GM12873 (cell line): Measurements from ENCODE around the gene STX18.

Experiments used
- TF ChIP-seq, protein P1 (sequence below): IDR thresholded peaks from 2 replicates; pipeline ENCODE4 v1.5.1; 2012; ENCODE audit warnings: low read depth, mild to moderate bottlenecking, moderate library complexity, low read length, control low read depth; ENCODE audit not compliant: insufficient read depth; ENCODE audit errors: missing control alignments

The STX18 gene

DNA sequence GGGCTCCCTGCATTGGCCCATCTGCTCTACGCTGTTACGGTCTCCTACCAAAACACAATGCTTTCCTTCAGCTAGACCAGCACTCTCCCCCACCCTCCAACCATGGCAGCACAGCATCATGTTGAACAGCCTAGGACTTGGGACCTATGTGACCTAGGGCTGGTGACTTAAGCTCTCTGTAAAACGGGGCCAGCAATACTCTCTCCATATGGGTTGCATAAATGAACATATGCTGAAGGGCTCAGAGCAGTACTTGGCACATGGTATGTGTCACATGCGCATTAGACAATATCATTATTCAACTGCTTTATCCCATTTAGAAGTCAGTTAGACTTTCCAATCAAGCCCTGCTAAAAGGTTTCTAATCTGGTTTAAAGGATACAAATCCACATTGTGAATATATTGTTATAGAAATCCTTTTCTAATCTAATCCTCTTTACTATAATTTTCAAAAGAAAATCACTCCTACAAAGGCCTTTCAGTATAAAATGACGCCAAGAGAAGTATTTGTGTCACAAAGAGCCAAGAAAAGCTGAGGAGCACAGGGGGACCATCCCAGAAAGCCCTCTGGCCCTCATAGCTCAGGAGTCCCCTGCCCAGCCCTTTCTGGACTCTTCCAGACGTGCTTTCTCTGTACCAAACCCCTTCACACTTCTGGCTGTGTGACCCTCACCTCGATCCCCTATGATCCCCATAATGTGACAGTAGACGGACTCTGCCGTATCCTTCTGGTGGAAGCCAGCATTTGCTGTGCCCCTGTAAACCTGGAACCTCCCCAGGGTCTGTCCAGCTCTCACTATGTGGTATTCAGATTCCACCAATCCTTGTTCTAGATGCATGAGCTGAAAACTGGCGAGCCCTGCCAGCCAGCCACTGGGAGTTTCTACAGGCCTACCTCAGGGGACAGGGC is 112.6 kb downstream of the STX18 start:
- TF ChIP-seq, protein P1, sequence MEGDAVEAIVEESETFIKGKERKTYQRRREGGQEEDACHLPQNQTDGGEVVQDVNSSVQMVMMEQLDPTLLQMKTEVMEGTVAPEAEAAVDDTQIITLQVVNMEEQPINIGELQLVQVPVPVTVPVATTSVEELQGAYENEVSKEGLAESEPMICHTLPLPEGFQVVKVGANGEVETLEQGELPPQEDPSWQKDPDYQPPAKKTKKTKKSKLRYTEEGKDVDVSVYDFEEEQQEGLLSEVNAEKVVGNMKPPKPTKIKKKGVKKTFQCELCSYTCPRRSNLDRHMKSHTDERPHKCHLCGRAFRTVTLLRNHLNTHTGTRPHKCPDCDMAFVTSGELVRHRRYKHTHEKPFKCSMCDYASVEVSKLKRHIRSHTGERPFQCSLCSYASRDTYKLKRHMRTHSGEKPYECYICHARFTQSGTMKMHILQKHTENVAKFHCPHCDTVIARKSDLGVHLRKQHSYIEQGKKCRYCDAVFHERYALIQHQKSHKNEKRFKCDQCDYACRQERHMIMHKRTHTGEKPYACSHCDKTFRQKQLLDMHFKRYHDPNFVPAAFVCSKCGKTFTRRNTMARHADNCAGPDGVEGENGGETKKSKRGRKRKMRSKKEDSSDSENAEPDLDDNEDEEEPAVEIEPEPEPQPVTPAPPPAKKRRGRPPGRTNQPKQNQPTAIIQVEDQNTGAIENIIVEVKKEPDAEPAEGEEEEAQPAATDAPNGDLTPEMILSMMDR: no peak

DNA sequence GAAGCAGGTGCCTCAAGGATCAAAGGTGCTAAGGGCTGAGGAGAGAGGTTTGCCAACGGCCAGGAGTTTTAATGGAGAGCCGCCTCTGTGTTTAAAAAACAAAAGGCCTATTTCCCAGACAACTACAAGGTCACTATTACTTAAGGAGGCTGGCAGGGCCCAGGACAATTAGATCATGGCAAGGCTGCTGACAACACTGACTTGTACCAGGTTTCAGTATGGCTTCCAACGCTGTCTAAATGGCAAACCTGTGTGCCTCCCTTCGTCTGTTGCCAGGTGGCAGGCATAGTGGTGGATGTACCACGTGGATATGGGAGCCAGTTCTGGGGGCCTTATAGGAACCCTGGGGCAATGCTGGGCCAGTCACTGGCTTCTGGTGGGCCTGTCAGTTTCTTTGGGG is 114.0 kb downstream of the STX18 start:
- TF ChIP-seq, protein P1: no peak

DNA sequence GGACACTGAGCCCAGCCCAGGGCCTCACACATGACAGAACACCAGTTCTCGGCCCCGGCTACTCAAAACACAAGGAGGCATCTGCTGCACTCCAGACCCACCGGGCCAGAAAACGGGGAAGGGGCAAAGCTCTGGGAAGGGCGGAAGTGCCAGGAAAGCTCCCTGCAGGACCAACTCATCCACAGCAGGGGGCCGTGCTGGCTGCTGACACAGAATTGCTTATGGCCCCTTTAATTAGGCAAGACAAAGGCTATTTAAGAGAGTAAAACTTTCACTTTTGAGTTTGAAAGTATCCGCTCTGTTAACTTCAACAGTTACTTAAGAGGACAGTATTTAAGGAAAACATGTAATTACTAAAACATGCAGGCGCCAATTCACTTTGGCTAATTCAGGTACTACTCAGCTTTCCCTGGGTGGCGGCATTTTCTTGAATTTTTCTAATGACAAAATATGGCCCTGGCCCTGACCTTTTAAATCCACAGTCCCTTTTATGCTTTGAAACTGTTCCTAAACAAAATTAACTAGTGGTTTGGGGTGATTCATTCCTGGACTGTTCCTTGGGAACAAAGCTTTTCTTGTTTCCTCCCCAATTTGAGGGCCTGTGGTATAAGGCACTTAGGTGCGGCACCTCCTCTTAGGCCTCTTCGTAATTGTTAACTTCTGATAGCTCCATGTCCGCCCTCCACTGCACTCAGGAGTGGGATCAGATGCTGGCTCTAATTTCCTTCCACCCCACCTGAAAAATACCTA is 114.6 kb downstream of the STX18 start:
- TF ChIP-seq, protein P1: no peak

DNA sequence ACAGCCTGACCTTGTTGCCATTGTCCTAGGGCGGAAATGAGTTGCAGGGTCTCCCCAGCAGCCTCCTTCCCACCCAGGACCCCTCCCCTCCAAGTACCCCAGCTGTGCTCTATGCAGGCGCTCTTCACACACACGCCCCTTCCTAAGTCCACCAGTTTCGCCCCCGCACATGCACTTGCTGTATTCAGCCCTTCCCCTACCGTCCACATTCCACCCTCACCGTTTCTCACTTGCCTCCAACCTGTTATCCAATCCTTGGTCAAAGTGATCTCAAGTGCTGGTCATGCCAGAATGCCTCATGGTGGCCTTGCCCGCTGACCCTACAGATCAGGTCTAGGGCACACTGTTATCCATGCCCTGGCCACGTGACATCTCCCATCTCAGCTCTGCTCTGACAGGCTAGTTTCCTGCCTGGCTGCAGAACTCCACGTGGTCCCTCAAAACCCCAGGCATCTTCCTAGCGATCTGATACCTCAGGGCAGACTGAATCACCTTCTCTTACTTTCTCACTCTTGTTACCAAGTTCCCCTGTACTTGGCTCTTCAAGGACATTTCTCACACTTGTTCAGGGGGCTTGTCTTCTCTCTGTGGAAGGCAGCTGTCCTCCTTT is 115.2 kb downstream of the STX18 start:
- TF ChIP-seq, protein P1: no peak

DNA sequence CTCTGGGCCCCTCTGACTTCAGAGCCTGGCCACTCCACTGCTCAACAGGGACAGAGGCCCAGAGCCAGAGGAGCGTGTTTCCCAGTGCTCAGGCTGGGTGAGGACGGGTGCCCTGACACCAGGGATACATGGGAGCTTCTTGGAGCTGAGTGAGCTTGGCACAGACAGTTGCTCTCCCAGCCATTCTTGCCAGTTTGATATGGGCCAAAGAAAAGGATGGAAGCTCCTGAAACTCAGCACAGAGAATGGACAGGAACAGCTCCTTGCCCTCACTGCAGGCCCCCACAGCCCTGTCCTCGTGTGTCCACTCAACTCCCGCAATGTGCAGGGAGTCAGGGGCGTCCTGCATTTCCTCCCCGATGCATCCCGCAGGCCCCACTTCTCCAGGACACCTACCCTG is 116.2 kb downstream of the STX18 start:
- TF ChIP-seq, protein P1: no peak

DNA sequence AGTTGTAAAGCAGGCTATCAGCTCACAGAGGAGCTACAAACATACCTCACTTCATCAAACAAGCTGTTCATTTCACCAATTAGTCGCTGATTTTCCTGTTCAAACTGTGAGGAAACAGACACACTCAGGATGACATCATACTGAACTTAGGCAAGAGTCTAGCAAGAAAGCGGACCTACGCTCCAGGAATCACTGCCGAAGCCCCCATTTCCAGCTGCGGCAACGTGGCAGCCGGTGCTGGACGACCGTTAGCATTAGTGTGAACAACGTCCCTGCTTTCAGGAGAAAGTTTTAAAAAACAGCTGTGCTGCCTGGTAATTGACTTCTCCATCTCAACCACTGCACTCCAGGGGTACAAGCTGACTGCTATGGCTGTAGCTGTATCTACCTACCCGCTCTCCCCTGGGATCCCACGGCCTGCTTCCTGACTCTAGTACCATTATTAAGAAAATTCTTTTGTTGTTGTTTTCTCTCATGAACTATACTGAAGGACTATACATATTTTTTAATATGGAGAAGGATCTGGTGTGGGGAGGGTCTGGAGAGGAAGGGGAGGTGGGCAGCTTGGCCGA is 116.6 kb downstream of the STX18 start:
- TF ChIP-seq, protein P1: no peak
